ENCODE results near the gene AGFG2.

Gene AGFG2

DNA sequence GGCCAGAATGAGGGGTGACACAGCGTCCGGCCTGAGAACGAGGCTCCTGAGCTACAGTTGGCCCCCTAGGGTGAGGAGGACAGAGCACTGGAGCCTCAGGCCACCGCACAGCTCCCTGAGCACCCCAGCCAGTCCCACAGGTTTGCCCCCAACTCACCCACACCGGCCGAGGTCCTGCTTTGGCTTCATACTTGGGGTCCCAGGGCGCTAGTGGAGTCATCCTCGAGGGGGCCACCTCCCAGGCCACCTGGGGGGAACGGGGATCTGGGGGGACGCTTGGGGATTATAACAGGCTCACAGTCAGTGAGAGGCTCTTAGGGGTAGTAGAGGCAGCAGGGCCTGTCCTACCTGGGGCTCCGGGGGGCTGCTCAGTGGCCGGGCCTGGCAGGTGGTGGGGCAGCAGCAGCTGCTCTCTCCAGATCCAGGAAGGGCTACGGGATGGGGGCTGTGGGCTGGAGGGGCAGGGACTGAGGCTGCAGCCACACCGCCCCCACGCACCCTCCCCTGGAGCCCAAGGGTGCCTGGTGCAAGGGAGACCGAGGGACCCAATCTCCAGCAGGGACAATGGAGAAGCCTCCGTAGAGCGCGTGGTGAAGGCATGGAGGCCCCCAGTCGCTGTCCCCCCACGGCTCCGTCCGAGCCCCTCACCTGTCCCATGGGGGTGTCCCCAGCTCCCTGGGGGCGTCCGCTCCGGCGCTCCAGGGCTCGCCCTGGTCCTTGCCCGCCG, 34.1 kb downstream of the AGFG2 start:
- DNase-seq (ENCODE audit: low spot score), result no peak

DNA sequence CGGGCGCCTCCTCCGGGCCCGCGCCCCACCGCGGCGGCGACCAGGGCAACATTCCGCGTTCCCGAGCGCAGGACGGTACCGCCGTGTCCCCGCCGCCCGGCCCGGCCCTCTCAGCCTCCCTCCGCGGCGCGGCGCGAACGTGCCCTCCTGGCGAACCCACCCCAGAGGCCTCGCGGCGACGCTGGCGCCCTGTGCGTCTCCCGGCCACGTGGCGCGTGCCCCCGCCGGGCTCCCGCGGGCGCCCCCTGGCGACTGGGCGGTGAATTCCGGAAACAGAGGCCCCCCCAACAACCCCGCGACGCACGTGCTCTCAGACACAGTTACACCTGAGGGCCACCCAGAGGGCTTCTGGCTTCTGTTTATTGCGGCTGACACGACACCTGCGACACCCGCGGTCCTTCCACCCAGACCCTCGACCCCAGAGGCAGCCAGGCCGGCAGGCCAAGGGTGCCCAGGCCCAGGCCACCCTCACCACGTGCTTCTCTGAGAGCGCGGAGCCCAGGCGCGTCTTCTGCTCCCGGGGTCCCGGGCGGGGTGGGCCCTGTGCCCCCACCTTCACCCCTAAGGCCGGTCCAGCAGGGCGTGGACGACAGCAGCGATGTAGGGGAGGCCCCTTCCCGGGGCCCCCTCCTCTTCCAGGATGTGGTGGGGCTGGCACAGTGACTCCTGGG, 34.8 kb downstream of the AGFG2 start, which contains the start of gene SAP25:
TSS of gene SAP25 (minus strand) at position 210 of the 671 bp plus-strand sequence. CDS start at position 52, 158 bp downstream.
- DNase-seq (ENCODE audit: low spot score), result no peak

DNA sequence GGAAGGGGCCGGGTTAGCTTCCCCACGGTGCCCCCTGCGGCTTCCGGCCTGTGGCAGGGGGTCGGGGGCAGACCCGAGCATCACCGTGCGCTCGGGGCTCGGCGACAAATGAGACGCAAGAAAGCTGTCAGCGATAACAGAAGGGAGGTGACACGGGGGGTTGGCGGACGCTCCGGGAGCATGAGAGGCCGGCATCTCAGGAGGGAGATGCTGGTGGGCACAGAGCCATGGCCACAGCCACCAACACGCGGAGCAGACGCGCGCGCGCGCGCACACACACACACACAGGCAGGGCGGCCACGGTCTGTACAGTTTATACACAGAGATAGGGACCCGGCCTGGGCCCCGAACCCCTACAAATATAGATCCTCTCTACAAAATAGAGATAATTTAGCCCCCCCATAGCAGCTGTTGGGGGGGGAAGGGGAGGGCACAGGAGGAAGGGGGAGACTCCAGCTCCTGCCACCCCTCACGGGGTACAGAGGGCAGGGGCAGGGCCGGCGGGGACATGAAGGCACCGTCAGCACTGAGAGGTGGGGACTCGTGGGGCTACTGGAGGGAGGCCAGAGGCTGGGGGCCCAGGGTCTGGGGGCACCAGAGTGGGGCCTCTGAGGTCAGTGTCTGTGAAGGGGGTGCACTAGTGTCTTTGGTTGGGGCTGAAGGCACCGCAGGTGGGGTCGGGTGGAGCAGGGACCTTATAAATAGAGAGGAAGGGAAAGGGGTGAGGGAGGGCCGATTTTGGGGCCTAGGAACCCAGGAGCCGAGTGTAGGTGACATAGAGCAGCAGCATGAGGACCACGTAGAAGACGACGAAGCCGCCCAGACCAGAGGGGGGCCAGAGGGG, 35.6 kb downstream of the AGFG2 start:
- no peak for DNase-seq (ENCODE audit: low spot score)

DNA sequence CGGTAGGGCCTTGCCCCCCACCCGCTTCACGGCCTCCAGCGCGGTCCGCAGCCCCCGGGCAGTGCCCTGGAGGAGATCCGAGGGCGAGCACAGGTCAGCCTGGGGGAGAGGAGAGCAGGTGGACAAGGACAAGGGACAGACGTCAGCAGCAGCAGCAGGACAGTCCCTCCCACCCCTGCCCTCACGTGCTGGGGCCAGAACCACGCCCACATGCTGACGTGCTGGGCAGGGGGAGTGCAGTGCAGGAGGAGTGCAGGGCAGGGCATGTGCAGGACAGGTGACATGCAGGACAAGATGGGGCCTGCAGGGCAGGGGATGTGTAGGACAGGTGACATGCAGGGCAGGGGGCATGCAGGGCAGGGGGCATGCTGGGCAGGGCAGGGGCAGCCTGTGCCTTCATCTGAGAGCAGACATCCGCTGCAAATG, 36.2 kb downstream of the AGFG2 start:
- DNase-seq (ENCODE audit: low spot score), result no peak

DNA sequence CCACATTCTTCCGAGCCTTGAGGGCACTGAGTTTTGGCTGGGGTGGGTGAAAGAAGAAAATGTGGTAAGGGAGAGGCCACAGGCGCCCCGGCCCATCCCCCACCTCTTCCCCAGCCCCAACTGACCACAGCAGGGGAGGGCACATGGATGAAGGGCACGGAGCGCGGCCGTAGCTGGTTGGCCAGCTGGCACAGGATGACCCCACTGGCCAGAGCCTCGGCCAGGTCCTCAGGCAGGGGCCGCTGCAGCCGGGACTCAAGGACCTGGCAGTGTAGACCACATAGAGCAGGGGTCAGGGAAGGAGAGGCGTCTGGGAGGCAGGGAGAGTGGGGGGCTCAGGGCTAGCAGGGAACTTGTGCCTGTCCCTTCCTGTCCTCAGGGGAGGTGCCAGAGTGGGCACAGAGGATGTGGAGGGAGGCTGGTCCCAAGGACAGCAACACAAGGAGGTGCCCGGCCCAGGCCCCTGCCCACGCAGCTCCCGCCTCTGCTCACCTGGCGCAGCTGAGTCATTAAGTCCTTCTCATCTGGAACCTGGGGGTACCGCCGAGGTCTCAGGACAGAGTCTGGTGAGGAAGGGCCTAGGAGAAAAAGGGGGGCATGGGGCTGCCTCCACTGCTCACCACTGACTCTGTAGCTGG, 36.9 kb downstream of the AGFG2 start:
- no peak for DNase-seq (ENCODE audit: low spot score)

DNA sequence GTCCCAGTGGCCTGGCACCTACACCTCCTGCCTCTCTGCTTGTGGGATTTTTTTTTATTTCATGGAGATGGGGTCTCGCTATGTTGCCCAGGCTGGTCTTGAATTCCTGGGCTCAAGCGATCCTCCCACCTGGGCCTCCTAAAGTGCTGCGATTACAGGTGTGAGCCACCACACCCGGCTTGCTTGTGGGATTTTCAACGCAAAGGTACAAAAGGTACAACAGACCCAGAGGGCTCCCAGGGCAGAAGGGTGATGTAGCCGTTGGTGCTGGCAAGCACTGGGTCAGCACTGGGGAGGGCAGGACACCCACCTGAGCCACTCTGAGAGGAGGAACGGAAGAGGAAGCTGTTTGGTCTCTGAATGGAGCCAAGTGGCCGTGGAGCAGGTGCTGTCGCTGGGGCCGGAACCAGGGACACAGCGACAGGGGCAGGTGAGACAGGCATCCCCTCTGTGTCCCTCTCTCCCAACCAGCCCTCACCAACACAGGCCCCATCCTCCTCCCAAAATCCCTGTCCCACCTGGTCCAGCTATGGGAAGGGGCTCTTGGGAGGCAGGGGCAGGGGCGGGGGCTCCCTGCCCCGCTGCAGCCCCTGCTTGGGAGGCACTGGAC, 37.5 kb downstream of the AGFG2 start:
- DNase-seq (ENCODE audit: low spot score), result no peak

DNA sequence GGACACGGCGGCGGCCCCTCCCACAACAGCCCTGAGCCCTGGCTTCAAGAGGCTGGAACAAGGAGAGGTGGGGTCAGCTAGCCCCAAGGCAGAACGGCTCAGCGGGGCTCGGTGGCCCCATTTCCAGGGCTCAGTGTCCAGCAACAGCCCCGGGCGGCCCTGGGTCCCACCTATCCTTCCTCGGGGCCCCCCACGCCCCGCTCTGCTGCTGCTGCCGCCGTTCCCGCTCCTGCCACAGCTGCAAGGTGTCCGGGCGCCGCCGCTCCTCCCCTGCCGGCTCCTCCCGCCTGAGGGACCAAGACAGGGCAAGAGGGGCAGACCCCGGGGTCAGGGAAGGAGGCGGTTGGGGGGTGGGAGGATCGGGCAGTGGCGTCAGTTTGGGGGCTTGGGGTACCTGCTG, 38.1 kb downstream of the AGFG2 start:
- DNase-seq (ENCODE audit: low spot score), result no peak

DNA sequence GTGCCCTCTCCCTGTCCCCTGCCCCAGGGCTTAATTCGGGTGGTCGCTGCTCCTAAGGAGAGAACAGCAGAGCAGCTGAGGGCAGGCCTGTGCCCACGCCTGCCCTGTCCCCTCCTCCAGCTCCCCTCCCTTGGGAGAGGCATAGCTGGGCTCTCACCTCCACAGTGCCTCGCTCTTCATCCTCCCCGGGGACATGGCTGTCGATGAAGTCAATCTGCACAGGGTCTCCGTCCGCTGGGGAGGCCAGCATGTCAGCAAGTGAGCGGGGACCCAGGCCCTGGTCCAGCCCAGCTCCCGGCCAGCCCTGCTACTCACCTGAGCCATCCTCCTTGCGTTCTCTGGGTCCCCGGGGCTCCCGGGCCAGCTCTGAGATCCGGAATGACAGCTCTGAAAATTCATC, 38.5 kb downstream of the AGFG2 start:
- no peak for DNase-seq (ENCODE audit: low spot score)

DNA sequence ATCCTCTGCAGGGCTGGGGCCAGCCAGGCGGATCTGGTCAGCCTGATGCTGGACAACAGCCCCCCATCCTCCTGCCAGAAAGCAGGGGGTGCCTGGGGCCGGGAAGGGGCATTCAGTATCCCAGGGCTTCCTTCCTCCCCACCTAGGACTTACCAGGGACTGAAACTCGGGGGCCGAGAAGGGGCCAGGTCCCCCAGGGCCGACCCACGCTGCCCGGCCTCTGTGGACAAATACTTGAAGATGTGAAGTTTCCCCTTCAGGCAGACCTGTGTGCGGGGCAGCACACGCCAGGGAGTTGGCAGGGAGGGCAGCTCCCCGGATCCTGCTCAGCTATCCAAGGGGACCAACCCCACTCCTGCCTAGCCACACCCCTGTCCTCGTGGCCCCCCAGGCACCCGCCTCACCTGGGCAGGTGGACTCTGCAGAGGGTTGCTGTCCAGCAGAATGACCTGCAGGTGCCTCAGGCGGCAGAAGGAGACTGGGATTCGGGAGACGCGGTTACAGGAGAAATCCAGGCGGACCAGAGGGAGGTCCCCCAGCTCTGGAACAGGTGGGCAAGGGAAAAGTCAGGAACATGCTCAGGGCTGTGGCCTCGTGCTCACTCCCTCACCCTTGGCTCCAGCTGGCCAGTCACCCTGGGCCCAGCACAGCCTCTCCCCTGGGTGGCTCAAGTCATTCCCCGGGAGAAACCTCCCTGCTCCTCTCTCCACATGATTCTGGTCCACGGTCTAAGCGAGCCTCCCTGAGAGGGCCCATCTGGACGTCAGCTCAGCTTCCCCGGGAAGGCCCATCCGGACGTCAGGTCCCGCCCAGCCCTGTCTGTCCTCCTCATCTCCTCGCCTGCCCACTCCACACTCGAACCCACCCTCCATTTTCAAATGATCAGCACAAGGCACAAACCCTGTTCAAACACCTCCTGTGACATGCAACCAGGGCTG, 39.5 kb downstream of the AGFG2 start:
- no peak for DNase-seq (ENCODE audit: low spot score)

DNA sequence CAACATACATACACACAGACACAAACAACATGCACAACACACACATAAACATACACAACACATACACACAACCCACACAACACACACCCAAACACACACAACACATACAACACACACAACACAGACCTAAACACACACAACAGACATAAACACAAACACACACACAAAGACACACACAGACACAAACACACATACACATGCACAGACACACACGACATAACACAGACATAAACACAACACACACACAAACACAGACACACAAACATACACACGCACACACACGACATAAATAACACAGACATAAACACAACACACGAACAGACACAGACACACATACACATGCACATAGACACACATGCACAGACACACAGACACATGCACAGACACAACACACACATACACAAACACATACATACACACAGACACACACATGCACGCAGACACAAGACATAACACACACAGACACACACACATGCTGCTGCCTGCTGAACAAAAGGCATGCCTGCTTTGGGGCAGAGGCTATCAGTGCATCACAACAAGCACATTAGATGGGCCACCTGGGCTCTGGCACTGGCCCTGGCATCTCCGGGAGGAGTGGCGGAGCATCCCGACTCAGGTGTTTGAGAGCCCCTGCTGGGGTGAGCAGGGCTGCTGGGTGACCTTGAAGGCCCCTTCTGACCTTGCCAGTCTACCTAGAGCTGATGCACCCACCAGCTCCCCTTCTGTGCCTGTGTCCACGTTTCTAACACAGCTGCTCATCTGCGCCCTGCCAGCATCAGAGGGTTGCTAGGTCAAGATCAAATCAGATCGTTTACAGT, 41.7 kb downstream of the AGFG2 start:
- DNase-seq (ENCODE audit: low spot score), result no peak

DNA sequence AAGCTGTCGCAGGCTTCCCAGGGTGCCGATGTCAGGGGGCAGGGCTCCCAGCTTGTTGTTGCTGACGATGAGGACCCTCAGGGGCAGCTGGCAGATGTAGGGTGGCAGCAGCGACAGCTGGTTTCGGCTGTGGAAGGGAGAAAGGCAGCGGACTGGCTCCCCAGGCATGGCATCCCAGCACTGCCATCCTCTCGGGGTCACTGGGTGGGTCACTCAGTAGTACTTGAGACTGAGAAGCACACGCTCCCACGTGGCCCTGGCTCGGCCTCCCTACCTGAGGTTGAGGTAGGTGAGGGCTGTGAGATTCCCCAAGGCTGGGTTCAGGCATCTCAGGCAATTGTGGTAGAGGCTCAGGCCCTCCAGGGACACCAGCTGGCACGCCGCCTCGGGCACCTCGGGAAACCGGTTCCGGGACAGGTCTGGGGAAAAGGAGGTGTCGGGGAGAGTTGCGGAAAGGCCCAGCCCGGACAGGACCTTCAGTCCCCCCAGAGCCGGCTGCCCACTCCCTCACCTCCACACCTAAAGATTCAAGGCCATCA, 43.1 kb downstream of the AGFG2 start:
- DNase-seq (ENCODE audit: low spot score), result no peak

DNA sequence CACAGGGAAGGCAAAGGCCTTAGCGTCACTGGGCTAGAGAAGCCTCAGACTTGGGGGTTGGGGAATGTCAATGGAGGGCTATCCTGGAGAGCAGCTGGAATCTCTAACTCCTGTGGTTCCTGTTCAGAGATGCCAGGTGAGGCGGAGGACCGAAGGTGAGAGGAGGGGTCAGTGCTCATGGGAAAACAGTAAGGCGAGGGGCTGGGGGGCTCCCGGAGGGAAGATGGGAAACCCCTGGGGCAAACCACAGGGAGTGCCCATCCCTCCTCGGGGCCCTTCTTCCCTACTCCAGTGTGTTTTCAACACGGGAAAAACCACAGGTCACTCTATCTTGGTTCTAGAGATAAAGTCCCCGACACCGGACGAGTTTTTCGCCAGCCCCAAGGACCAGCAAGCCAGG, 43.6 kb downstream of the AGFG2 start:
- no peak for DNase-seq (ENCODE audit: low spot score)

DNA sequence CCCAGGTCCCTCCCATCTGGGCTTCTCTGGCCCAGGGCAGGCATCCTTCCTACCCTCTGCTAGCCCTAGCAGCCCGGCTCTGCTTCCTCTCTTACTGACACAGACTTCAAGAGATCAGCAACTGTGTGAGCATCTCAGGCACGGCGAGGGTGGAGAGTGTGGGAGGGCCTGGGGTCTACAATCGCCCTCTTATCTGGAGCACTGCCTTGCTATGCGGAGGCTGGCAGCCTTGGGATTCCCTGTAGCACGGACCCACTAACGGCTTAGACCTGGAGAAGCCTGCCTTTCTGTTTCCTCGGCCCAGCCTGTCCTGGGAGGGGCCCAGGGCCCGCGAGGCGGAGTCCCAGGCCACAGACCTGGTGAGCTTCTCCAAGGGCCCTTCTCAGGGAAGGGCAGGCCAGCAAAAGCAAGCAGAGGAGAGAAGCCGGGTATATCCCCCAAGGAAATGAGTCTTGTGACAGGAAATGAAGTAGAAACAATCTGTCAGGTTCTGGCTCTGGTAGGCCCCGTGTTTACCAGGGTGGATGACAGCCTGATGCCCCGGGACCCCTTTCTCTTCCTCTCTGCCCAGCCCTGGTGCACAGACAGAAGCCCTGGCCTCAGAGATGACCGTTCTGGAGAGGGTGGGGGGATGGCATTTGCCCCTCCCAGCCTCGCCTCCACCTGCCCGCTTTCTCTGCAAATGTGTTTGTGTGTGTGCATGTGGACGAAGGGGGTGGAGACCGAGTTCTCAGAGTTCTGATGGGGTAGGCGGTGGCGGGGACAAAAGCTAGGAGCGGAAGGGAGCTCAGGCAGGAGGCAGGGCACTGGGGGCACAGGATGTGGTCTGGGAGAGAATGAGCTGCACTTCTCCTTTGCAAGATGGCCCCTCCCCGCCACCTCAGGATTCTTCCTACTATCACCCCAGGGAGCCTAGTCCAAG, 44.4 kb downstream of the AGFG2 start:
- DNase-seq (ENCODE audit: low spot score), result peak; percentile 42

DNA sequence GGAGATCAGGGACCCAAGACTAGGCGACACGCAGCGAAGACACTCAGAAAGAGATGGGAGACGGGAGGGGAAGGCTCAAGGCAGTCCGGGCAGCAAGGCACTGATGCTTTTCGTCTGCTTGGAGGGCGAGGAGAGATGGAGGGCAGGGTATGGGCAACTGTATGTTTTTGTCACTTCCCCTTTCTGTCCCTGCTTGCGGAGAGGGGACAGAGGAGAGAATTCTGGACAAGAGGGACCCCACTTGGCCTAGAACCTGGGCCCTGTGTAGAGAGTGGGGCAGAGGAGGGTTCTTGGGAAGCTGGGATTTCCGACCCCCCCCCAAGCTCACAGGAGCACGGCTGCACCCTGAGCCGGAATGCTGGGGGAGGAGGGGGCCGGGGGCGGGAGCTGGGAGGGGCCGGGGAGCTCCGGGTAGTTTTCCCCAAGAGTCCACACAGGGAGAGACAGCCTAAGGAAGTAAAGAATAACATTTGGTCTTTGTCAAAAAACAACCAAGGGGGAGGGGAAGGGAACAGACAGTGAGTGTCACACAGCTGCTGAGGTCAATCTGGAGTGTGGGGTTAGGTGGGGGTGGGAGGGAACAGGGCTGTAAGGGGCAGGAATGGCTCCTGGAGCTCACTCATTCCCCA, 45.2 kb downstream of the AGFG2 start:
- DNase-seq (ENCODE audit: low spot score), result no peak

DNA sequence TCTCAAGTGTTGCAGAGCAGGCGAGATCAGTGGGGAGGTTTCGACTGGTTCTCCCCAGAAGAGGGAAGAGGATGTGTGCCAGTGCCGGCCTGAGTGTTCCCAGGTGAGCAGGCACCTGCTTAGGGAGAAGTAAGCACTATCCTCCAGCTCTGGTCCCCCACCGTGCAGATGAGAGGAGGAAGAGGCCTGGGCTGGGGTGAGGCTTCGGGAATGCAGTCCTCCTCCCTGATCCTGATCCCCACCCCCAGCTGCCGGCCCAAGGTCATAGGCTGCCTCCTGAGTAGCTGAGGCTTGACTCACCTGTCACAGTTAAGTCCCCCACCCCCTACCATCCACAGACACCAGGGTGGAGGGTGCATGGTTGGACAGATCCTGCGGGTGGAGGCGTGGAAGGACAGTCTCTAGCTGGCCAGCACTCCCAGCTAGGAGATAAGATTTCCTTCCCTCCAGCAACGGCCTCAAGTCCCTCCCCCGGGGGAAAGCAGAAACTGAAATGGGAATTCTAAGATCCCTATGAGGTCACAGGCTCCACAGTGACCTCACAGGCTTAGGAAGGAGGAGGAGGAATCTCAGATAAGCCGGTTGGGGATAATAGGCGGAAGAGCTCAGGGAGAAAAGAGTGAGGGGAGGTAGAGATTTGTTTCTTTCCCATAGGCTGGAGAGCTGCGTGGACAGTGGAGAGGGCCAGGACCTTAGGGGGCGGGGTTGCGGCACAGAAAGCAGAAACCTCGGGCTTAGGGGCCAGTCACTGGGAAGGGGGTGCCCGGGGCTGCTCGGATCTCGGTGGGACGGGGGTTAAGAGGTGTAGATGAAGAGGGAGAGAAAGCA, 45.9 kb downstream of the AGFG2 start:
- DNase-seq (ENCODE audit: low spot score), result peak; percentile 86

DNA sequence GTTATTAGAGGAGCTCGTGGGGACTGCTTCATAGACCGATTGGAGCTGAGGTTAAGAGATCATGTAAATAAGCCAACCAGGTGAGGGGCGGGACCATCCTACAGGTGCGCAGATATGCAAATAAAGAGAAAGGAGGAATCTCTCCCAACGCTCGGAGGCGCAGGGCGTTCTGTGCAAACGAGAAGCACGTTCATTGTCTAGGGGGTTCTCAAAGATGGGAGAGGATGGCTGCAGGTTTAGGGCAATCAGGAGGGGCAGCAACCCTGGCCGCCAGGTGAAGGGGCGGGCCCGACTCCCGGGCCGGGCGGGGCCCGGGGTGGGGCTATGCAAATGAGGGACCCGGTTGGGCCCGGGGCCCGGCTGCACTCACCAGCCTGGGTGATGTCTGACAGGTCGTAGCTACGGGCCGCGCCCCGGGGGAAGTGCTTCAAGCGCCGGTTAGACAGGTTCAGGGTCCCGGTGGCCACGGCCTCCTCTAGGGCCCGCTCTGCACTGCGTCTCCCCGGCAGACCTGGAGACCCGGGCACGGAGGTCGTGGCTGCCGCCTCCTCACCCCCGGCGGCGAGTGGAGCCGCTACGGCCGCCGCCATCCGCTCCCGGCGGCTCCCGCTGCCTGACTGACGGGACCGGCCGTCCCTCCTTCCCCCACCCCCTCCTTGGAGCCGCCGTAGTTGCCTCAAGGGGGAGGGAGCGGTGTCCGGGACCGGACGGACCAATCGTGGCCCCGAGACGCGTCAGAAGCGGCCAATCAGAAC, 46.7 kb downstream of the AGFG2 start, which contains the start of gene LRCH4:
TSS of gene LRCH4 (minus strand) at position 619 of the 755 bp plus-strand sequence. CDS start at position 590, 29 bp downstream.
- peak; percentile 56 for DNase-seq (ENCODE audit: low spot score)
